ENCODE measurements around the gene MAGIX. TPM values are rescaled to one million over a fixed set of nuclear protein-coding genes. Genes with fewer than 3 reads are reported as not detected.

Gene MAGIX
- total RNA-seq, 1 donor from 2014 or later: 3.1 TPM

DNA sequence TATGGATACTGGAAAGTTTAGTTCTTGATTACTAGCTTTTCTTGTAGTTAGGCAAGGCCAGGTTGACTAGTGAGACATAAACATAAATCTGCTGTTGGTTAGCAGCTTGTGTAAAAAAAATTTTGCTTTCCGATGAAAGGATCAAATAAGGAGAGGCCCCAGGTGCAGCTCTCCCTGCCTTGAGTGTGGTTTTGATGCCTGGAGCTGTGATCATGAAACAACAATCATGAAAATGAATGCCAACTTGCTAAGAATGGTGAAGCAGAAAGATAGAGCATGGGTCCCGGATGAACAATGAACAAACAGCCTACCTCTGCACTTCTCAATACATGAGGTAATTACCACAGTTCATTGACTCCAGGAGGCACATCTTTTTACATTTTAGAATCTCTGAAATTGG, 51.9 kb downstream of the MAGIX start:
- no peak for DNase-seq (ENCODE audit: low spot score, unreplicated experiment)
- Mint-ChIP-seq H3K9me3 (ENCODE audit: low read depth) (peaks cover 26% of the 10 kb centered on the region), H3K27ac (no peak overlapping the region), H3K36me3 (ENCODE audit: insufficient read depth) (no peaks in the 10 kb centered on the region), H3K4me1 (ENCODE audit: low read depth) (no peaks in the 10 kb centered on the region), H3K27me3 (peaks cover 15% of the 10 kb centered on the region), H3K4me3 (ENCODE audit: low read depth) (no peak overlapping the region)
- TF ChIP-seq, protein P1, sequence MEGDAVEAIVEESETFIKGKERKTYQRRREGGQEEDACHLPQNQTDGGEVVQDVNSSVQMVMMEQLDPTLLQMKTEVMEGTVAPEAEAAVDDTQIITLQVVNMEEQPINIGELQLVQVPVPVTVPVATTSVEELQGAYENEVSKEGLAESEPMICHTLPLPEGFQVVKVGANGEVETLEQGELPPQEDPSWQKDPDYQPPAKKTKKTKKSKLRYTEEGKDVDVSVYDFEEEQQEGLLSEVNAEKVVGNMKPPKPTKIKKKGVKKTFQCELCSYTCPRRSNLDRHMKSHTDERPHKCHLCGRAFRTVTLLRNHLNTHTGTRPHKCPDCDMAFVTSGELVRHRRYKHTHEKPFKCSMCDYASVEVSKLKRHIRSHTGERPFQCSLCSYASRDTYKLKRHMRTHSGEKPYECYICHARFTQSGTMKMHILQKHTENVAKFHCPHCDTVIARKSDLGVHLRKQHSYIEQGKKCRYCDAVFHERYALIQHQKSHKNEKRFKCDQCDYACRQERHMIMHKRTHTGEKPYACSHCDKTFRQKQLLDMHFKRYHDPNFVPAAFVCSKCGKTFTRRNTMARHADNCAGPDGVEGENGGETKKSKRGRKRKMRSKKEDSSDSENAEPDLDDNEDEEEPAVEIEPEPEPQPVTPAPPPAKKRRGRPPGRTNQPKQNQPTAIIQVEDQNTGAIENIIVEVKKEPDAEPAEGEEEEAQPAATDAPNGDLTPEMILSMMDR (IDR thresholded peaks at IDR 0.05; ENCODE audit: unreplicated experiment): no peak

DNA sequence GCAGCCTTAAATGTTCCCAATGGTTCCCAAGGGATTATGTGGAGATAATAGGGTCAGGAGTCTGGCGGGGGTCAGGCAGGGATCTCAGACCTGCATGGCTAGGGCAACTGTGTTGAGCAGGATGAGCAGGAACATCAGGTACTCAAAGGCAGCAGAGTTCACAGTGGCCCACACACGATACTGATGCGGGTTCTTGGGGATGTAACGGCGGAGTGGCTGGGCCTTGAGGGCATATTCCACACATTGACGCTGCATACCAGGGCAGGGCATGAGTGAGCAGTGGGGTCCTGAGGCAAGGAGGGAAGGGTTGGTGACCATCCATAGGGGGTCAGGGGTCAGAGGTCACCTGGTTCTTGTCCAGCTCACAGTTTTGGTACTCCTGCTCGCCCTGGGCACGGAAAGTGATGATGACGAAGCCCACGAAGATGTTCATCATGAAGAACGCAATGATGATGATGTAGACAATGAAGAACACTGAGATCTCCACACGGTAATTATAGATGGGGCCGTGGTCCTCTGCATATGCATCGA, 52.5 kb downstream of the MAGIX start:
- Mint-ChIP-seq H3K4me1 (ENCODE audit: low read depth) (no peaks in the 10 kb centered on the region), H3K4me3 (ENCODE audit: low read depth) (no peak overlapping the region), H3K27me3 (peaks cover 18% of the 10 kb centered on the region), H3K27ac (no peak overlapping the region), H3K36me3 (ENCODE audit: insufficient read depth) (no peaks in the 10 kb centered on the region), H3K9me3 (ENCODE audit: low read depth) (peaks cover 29% of the 10 kb centered on the region)
- TF ChIP-seq, protein P1 (IDR thresholded peaks at IDR 0.05; ENCODE audit: unreplicated experiment): no peak
- no peak for DNase-seq (ENCODE audit: low spot score, unreplicated experiment)

Other genes with a start within 250 kb of the MAGIX start
- 9.9 and 10.4 TPM in 2 replicates for gene PIM2, start 243.7 kb upstream of the MAGIX start, total RNA-seq
- 52.5 and 53.3 TPM in 2 replicates for gene OTUD5, start 205.2 kb upstream of the MAGIX start, total RNA-seq
- 8.0 and 8.2 TPM in 2 replicates for gene KCND1, start 190.9 kb upstream of the MAGIX start, total RNA-seq
- gene GRIPAP1, start 160.5 kb upstream of the MAGIX start, total RNA-seq: 89.9 and 98.4 TPM in 2 replicates
- gene TFE3, start 119.4 kb upstream of the MAGIX start, total RNA-seq: 39.7 and 40.8 TPM in 2 replicates
- gene CCDC120, start 103.8 kb upstream of the MAGIX start, total RNA-seq: 27.1 and 27.9 TPM in 2 replicates
- gene PRAF2, start 88.8 kb upstream of the MAGIX start, total RNA-seq: 22.6 and 24.1 TPM in 2 replicates
- gene WDR45, start 82.9 kb upstream of the MAGIX start, total RNA-seq: 44.9 and 55.0 TPM in 2 replicates
- 15.6 and 16.5 TPM in 2 replicates for gene GPKOW, start 39.0 kb upstream of the MAGIX start, total RNA-seq
- gene PLP2, start 9.1 kb downstream of the MAGIX start, total RNA-seq: 3.9 and 6.3 TPM in 2 replicates
- gene PRICKLE3, start 23.6 kb downstream of the MAGIX start, total RNA-seq: 6.2 and 8.8 TPM in 2 replicates
- gene SYP, start 37.4 kb downstream of the MAGIX start, total RNA-seq: 10.1 and 11.4 TPM in 2 replicates
- gene CACNA1F, start 70.6 kb downstream of the MAGIX start, total RNA-seq: 0.19 and 0.64 TPM in 2 replicates
- gene CCDC22, start 72.7 kb downstream of the MAGIX start, total RNA-seq: 16.0 and 17.7 TPM in 2 replicates
- 0.24 and 0.33 TPM in 2 replicates for gene FOXP3, start 102.0 kb downstream of the MAGIX start, total RNA-seq
- 9.4 and 10.2 TPM in 2 replicates for gene PPP1R3F, start 107.0 kb downstream of the MAGIX start, total RNA-seq
- not detected in 2 replicates for gene GAGE10, start 140.9 kb downstream of the MAGIX start, total RNA-seq
- not detected in 2 replicates for gene GAGE12J, start 159.3 kb downstream of the MAGIX start, total RNA-seq
- not detected in 2 replicates for gene GAGE13, start 168.8 kb downstream of the MAGIX start, total RNA-seq

Measured in progenitor cell of endocrine pancreas (in vitro differentiated cells).